DMS 273 (cell line): ENCODE results near the gene FIBP.

ENCODE experiments used
- DNase-seq: peaks from one replicate; lab custom pipeline; 2025; ENCODE audit not compliant: unreplicated experiment; lab: John Stamatoyannopoulos, UW

The FIBP gene

GRCh38 chr11:65915101-65915820 lies 27.0 kb upstream of the FIBP start:
- peak; percentile 72 for DNase-seq

- no peak for DNase-seq
Observed at GRCh38 chr11:65912845-65913244, 24.6 kb upstream of the FIBP start.

- DNase-seq = peak; percentile 82
Observed at GRCh38 chr11:65911682-65912568, 23.7 kb upstream of the FIBP start.

- DNase-seq = no peak
Observed at GRCh38 chr11:65907878-65908277, 19.6 kb upstream of the FIBP start.

GRCh38 chr11:65906602-65907001 lies 18.3 kb upstream of the FIBP start:
- DNase-seq = no peak

- no peak for DNase-seq
Observed at GRCh38 chr11:65903715-65904114, 15.4 kb upstream of the FIBP start.

- no peak for DNase-seq
Observed at GRCh38 chr11:65903068-65903481, 14.8 kb upstream of the FIBP start.

GRCh38 chr11:65900899-65901180 lies 12.6 kb upstream of the FIBP start:
- no peak for DNase-seq

GRCh38 chr11:65900125-65900898 lies 12.0 kb upstream of the FIBP start, which contains the start of gene FOSL1:
Gene FOSL1 (minus strand): TSS chr11:65900388. CDS start chr11:65900339, 49 bp downstream.
- peak; percentile 75 for DNase-seq

GRCh38 chr11:65899356-65900124 lies 11.3 kb upstream of the FIBP start:
- DNase-seq = peak; percentile 30

GRCh38 chr11:65898656-65899355 lies 10.5 kb upstream of the FIBP start:
- no peak for DNase-seq

- no peak for DNase-seq
Observed at GRCh38 chr11:65897020-65897471, 8.8 kb upstream of the FIBP start.

GRCh38 chr11:65896034-65896999 lies 8.0 kb upstream of the FIBP start:
- DNase-seq = no peak

GRCh38 chr11:65895482-65895981 lies 7.3 kb upstream of the FIBP start:
- DNase-seq = no peak

- DNase-seq = no peak
Observed at GRCh38 chr11:65894034-65894591, 5.8 kb upstream of the FIBP start.

GRCh38 chr11:65892661-65893317 lies 4.5 kb upstream of the FIBP start:
- peak; percentile 40 for DNase-seq

GRCh38 chr11:65892137-65892540 lies 3.9 kb upstream of the FIBP start:
- DNase-seq = peak; percentile 47
